ENCODE results near the gene ABCC1.

ABCC1 gene

GRCh38 chr16:16168431-16168830, 219.0 kb downstream of the ABCC1 start:
- no peaks in the 10 kb centered on the region for H3K9me3 ChIP-seq (ENCODE audit: control insufficient read depth, insufficient read depth, low read depth, low read length)
- POLR2A ChIA-PET: no interaction called here
- CTCF ChIA-PET: no interaction called here
- no peak for TF ChIP-seq TCF7L2 (IDR thresholded peaks at IDR 0.05; ENCODE audit: borderline replicate concordance, low read depth, low read length)
- peaks cover 0 to 4% of the 10 kb centered on the region in 2 experiments; a peak in 1 of 3 replicates for H3K36me3 ChIP-seq (ENCODE audit: control insufficient read depth in 2 of 2, insufficient read depth in 1 of 2, low read length in 2 of 2)
- H3K4me1 ChIP-seq (ENCODE audit: control insufficient read depth, insufficient read depth, low read length): no peaks in the 10 kb centered on the region
- no peak overlapping the region for H3K27ac ChIP-seq (ENCODE audit: extremely low read depth, low read depth, low read length)
- no peak overlapping the region for H3K4me3 ChIP-seq (ENCODE audit: low read depth, low read length)

GRCh38 chr16:16169615-16170014, 220.2 kb downstream of the ABCC1 start:
- TF ChIP-seq OSR2 (tag by site-specific recombination; IDR thresholded peaks at IDR 0.05) (no peak), ZNF624 (tag by site-specific recombination; IDR thresholded peaks at IDR 0.05) (no peak), ZNF146 (tag by site-specific recombination; IDR thresholded peaks at IDR 0.05) (no peak), KLF9 (tag by site-specific recombination; IDR thresholded peaks at IDR 0.05; ENCODE audit: low read depth) (no peak), ZNF623 (tag by site-specific recombination; IDR thresholded peaks at IDR 0.05) (no peak)
- CTCF ChIA-PET: no interaction called here

GRCh38 chr16:16171332-16171919, 222.0 kb downstream of the ABCC1 start:
- no peak overlapping the region for H3K27ac ChIP-seq (ENCODE audit: extremely low read depth, low read depth, low read length)
- no peaks in the 10 kb centered on the region for H3K9me3 ChIP-seq (ENCODE audit: control insufficient read depth, insufficient read depth, low read depth, low read length)
- CTCF ChIA-PET: interaction anchor here (0.9 kb wide), 1 partner anchor 21 kb away, joined by 3 read pairs; no protein-coding TSS in a partner anchor
- H3K36me3 ChIP-seq (ENCODE audit: control insufficient read depth in 2 of 2, insufficient read depth in 1 of 2, low read length in 2 of 2): peaks cover 0 to 5% of the 10 kb centered on the region in 2 experiments; a peak in 1 of 3 replicates
- H3K4me1 ChIP-seq (ENCODE audit: control insufficient read depth, insufficient read depth, low read length): no peaks in the 10 kb centered on the region
- no peak overlapping the region for H3K4me3 ChIP-seq (ENCODE audit: low read depth, low read length)
- POLR2A ChIA-PET: no interaction called here
- TF ChIP-seq ZNF670 (tag by site-specific recombination; IDR thresholded peaks at IDR 0.05; ENCODE audit: low read depth) (no peak), ZNF558 (tag by site-specific recombination; IDR thresholded peaks at IDR 0.05) (no peak), ZNF341 (tag by site-specific recombination; IDR thresholded peaks at IDR 0.05; ENCODE audit: low read depth) (no peak), ZFHX2 (tag by site-specific recombination; conservative IDR thresholded peaks at IDR 0.05) (peak; percentile 71), CTCF (tag by site-specific recombination; IDR thresholded peaks at IDR 0.05) (no peak), ZNF561 (tag by site-specific recombination; IDR thresholded peaks at IDR 0.05; ENCODE audit: borderline replicate concordance) (no peak), SP3 (tag by site-specific recombination; IDR thresholded peaks at IDR 0.05) (no peak), PBX3 (CRISPR knock-in tag; IDR thresholded peaks at IDR 0.05) (no peak), SP7 (tag by site-specific recombination; IDR thresholded peaks at IDR 0.05) (no peak), ZBTB7A (tag by site-specific recombination; IDR thresholded peaks at IDR 0.05; ENCODE audit: low read depth) (0 out of 2 replicates have a peak, but pooled peaks have one; percentile 40), ZNF354C (tag by site-specific recombination; IDR thresholded peaks at IDR 0.05; ENCODE audit: borderline replicate concordance, low read depth) (no peak), ZNF596 (tag by site-specific recombination; IDR thresholded peaks at IDR 0.05) (no peak), EGR2 (tag by site-specific recombination; IDR thresholded peaks at IDR 0.05; ENCODE audit: low read depth) (peak; percentile 89), ZSCAN5A (tag by site-specific recombination; IDR thresholded peaks at IDR 0.05) (no peak), ZNF530 (tag by site-specific recombination; IDR thresholded peaks at IDR 0.05; ENCODE audit: low read depth) (no peak), ZNF48 (tag by site-specific recombination; IDR thresholded peaks at IDR 0.05) (no peak), BCL6B (tag by site-specific recombination; IDR thresholded peaks at IDR 0.05) (no peak), ZNF76 (tag by site-specific recombination; IDR thresholded peaks at IDR 0.05; ENCODE audit: borderline replicate concordance, low read depth) (no peak), ZNF366 (tag by site-specific recombination; conservative IDR thresholded peaks at IDR 0.05) (peak; percentile 72), ZNF248 (tag by site-specific recombination; IDR thresholded peaks at IDR 0.05) (no peak), KLF1 (tag by site-specific recombination; IDR thresholded peaks at IDR 0.05) (no peak)

More at GRCh38 chr16:16169615-16170014, 220.2 kb downstream of the ABCC1 start:
- Histone ChIP-seq H3K4me1 (ENCODE audit: control insufficient read depth, insufficient read depth, low read length) (no peaks in the 10 kb centered on the region), H3K36me3 (ENCODE audit: control insufficient read depth in 2 of 2, insufficient read depth in 1 of 2, low read length in 2 of 2) (peaks cover 0 to 4% of the 10 kb centered on the region in 2 experiments; a peak in 1 of 3 replicates), H3K27ac (ENCODE audit: extremely low read depth, low read depth, low read length) (no peak overlapping the region), H3K4me3 (ENCODE audit: low read depth, low read length) (no peak overlapping the region), H3K9me3 (ENCODE audit: control insufficient read depth, insufficient read depth, low read depth, low read length) (no peaks in the 10 kb centered on the region)
- POLR2A ChIA-PET: no interaction called here
